ENCODE data around the gene OR8K1. TPM values are rescaled to one million over a fixed set of nuclear protein-coding genes. Genes with fewer than 3 reads are reported as not detected.

OR8K1 gene
- total RNA-seq, result not detected
- long read RNA-seq, donor 1, result 0 reads
- long read RNA-seq, donor 2, result 0 reads

DNA sequence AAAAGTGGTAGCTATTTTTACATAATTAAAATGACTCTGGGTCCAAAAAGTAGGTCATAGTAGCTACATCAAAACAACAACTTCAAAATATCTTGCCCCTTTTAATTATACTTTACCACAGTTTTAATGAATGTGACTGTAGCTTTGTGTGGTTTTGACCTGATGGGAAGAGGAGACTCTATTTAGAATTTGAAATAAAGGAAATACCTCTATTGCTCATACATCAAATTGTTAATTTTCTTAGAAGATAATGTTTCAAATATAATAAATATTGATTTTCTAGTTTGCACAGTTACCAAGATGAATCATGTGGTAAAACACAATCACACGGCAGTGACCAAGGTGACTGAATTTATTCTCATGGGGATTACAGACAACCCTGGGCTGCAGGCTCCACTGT lies at the start of gene OR8K1:
Gene OR8K1 (plus strand): TSS at position 301 of the 400 bp plus-strand sequence. CDS start 0 bp downstream, at position 301.
- Histone ChIP-seq H3K4me1 (ENCODE audit: low read depth) (no peaks in the 10 kb centered on the region), H3K4me3 (no peak within 1 kb of the TSS), H3K9me3 (no peaks in the 10 kb centered on the region), H3K36me3 (ENCODE audit: low read depth) (no peaks in the 10 kb centered on the region)
- intact Hi-C loops (cut with DNase I, micrococcal nuclease), result no loop called here
- DNase-seq (no peak), ATAC-seq (no peak)
- TF ChIP-seq CTCF (IDR thresholded peaks at IDR 0.05), result no peak

DNA sequence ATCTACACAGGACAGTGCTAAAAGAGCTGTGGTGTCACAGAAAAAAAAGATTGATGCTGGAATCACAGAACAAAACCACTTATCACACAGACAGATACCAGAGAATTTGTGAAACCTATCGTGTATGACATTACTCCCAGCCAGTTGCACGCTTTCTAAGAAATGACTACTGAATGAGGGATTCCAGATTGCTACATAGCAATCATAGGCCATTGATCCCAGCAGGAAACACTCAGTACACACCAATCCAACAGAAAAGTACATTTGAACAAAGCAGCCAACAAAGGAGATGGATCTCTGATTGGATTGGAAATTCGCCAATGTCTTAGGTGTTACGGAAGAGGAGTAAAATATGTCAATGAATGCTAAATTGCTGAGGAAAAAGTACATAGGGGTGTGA lies 48.9 kb upstream of the OR8K1 start:
- no peaks in the 10 kb centered on the region for H3K9me3 ChIP-seq
- H3K4me3 ChIP-seq, result no peak overlapping the region
- TF ChIP-seq CTCF (IDR thresholded peaks at IDR 0.05), result no peak
- intact Hi-C loops (cut with DNase I, micrococcal nuclease), result no loop called here
- no peak for ATAC-seq
- DNase-seq, result no peak
- H3K4me1 ChIP-seq (ENCODE audit: low read depth), result no peaks in the 10 kb centered on the region
- no peaks in the 10 kb centered on the region for H3K36me3 ChIP-seq (ENCODE audit: low read depth)

DNA sequence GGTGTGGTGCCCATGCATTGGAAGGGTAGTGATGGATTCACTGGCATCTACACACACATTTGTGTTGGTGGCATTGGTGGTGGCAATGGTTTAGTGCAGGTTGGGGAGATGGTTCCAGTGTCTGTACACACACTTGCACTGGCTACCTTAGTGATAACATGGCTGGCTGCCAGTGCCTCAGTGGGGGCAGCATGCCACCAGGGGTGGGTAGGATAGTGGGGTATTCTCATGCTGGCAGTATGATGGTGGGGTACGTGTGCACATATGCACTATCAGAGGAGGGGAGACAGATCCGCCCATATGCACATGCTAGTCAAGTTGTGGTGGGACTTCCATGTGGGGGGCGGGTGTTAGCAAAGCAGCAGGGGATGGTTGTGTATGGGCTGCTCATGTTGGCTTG lies 38.0 kb upstream of the OR8K1 start:
- Histone ChIP-seq H3K4me3 (no peak overlapping the region), H3K4me1 (ENCODE audit: low read depth) (no peaks in the 10 kb centered on the region), H3K36me3 (ENCODE audit: low read depth) (no peaks in the 10 kb centered on the region), H3K9me3 (no peaks in the 10 kb centered on the region)
- intact Hi-C loops (cut with DNase I, micrococcal nuclease), result no loop called here
- TF ChIP-seq CTCF (IDR thresholded peaks at IDR 0.05), result no peak
- no peak for ATAC-seq
- DNase-seq, result no peak

GRCh38 chr11:56314844-56315243 lies 31.0 kb upstream of the OR8K1 start, which contains the start of gene OR8K3:
Gene OR8K3 (plus strand): TSS chr11:56315144. CDS start chr11:56318307, 3,163 bp downstream.
- DNase-seq (no peak), ATAC-seq (no peak)
- no peak for TF ChIP-seq CTCF (IDR thresholded peaks at IDR 0.05)
- no peaks in the 10 kb centered on the region for H3K9me3 ChIP-seq
- H3K4me1 ChIP-seq (ENCODE audit: low read depth), result no peaks in the 10 kb centered on the region
- no peak within 1 kb of the TSS for H3K4me3 ChIP-seq
- intact Hi-C loops (cut with DNase I, micrococcal nuclease), result no loop called here
- no peaks in the 10 kb centered on the region for H3K36me3 ChIP-seq (ENCODE audit: low read depth)

GRCh38 chr11:56331861-56332491 lies 13.9 kb upstream of the OR8K1 start:
- no peaks in the 10 kb centered on the region for H3K4me1 ChIP-seq (ENCODE audit: low read depth)
- ATAC-seq, result no peak
- no peaks in the 10 kb centered on the region for H3K36me3 ChIP-seq (ENCODE audit: low read depth)
- DNase-seq, result no peak
- TF ChIP-seq CTCF (IDR thresholded peaks at IDR 0.05), result no peak
- intact Hi-C loops (cut with DNase I, micrococcal nuclease), result no loop called here
- H3K9me3 ChIP-seq, result no peaks in the 10 kb centered on the region
- no peak overlapping the region for H3K4me3 ChIP-seq
